Neural crest cell (in vitro differentiated cells): ENCODE results near the gene SLC25A38. TPM values are rescaled to one million over a fixed set of nuclear protein-coding genes. Genes with fewer than 3 reads are reported as not detected.
"Not testable (repeated sequence)": the region's sequence is repeated elsewhere in the genome, so short reads cannot be mapped to it uniquely, and the experiment has no call there.

Experiments used
- DNase-seq: peaks from one replicate; pipeline ENCODE4 v3.0.0; 2021; ENCODE audit warnings: low read depth, mixed read lengths, low spot score
- H3K27ac Mint-ChIP-seq: one replicate; pipeline ENCODE4 v1.8.0; 2021; ENCODE audit warnings: mild to moderate bottlenecking, mixed read lengths; ENCODE audit not compliant: unreplicated experiment
- H3K27me3 Mint-ChIP-seq: 2 replicates; pipeline ENCODE4 v1.8.0; 2021; ENCODE audit warnings: low read depth, mild to moderate bottlenecking, mixed read lengths
- H3K36me3 Mint-ChIP-seq: 2 replicates; pipeline ENCODE4 v1.8.0; 2021; ENCODE audit warnings: low read depth, mild to moderate bottlenecking, mixed read lengths
- H3K4me1 Mint-ChIP-seq: 2 replicates; pipeline ENCODE4 v1.8.0; 2021; ENCODE audit warnings: mixed read lengths
- H3K4me3 Mint-ChIP-seq: one replicate; pipeline ENCODE4 v1.8.0; 2021; ENCODE audit warnings: mild to moderate bottlenecking, mixed read lengths
- H3K9me3 Mint-ChIP-seq: 2 replicates; pipeline ENCODE4 v1.8.0; 2021; ENCODE audit warnings: mixed read lengths
- total RNA-seq: library from RNA; stranded (reverse); gene quantifications from 2 replicates; pipeline ENCODE4 v1.2.1, GENCODE V29; 2021
- TF ChIP-seq, protein P1 (sequence below): fragments of 200-600 bp; sonication (generic); conservative IDR thresholded peaks from 2 replicates; pipeline ENCODE4 v1.5.0; 2021; ENCODE audit warnings: antibody characterized with exemption, mild to moderate bottlenecking

The SLC25A38 gene
- total RNA-seq, 1 donor from 2014 or later = 26.6 TPM

DNA sequence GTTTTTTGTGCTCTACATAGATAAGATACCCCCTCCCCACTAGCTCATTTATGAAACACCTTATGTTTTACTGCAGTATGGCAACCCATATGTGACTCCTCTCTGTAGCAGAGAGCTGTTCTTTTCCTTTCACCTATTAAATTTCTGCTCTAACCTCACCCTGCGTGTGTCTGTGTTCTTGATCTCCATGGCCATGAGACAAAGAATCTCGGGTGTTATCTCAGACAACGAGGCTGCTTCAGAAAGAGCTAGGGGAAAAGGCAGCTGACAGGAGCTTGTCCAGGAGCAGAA, 35.6 kb upstream of the SLC25A38 start:
- peaks cover 32% of the 10 kb centered on the region for H3K27me3 Mint-ChIP-seq

DNA sequence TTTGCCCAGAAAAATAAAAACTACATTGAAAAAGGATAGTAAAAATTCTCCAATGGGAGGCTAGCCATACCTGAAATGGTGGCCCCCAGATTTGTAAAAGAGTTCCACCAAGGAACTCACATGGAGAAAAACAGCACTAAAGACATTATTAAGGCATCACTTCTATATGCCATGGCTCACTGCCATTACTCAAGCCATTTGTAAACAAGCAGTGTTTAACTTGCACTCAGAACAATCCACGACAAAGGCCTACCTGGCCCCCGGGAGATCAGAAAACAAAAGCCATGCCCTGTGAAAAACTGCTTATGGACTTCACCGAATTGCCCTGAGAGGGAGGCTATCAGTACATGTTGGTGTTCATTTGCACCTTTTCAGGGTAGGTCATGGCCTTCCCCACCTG, 34.1 kb upstream of the SLC25A38 start:
- peaks cover 27% of the 10 kb centered on the region for H3K27me3 Mint-ChIP-seq
- no peak overlapping the region for H3K27ac Mint-ChIP-seq

More for the DNA sequence above, 35.6 kb upstream of the SLC25A38 start:
- no peaks in the 10 kb centered on the region for H3K4me1 Mint-ChIP-seq
- no peak overlapping the region for H3K4me3 Mint-ChIP-seq
- TF ChIP-seq, protein P1, sequence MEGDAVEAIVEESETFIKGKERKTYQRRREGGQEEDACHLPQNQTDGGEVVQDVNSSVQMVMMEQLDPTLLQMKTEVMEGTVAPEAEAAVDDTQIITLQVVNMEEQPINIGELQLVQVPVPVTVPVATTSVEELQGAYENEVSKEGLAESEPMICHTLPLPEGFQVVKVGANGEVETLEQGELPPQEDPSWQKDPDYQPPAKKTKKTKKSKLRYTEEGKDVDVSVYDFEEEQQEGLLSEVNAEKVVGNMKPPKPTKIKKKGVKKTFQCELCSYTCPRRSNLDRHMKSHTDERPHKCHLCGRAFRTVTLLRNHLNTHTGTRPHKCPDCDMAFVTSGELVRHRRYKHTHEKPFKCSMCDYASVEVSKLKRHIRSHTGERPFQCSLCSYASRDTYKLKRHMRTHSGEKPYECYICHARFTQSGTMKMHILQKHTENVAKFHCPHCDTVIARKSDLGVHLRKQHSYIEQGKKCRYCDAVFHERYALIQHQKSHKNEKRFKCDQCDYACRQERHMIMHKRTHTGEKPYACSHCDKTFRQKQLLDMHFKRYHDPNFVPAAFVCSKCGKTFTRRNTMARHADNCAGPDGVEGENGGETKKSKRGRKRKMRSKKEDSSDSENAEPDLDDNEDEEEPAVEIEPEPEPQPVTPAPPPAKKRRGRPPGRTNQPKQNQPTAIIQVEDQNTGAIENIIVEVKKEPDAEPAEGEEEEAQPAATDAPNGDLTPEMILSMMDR = no peak
- DNase-seq = no peak
- no peaks in the 10 kb centered on the region for H3K36me3 Mint-ChIP-seq
- no peak overlapping the region for H3K27ac Mint-ChIP-seq
- no peaks in the 10 kb centered on the region for H3K9me3 Mint-ChIP-seq

DNA sequence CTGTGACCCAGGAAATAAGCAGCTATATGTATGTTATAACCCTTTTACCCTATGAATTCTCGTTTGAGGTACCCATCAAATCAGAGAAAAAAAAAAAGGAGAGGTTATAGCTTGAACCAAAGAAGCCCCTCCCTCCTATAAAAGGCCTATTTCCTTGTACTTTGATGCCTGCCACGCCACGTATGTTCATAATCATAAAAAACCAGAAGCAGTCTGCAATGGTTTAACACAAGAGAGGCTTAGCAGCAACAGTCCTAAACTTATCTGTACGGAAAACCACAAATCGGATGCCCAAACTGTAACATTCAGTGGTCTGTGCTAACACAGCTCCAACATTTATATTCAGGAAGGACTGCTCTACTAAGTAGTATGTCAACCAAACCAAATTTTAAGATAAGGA, 32.5 kb upstream of the SLC25A38 start:
- H3K36me3 Mint-ChIP-seq = no peaks in the 10 kb centered on the region
- no peak for DNase-seq
- TF ChIP-seq, protein P1 = no peak
- H3K27me3 Mint-ChIP-seq = peaks cover 32% of the 10 kb centered on the region
- H3K27ac Mint-ChIP-seq = no peak overlapping the region
- no peak overlapping the region for H3K4me3 Mint-ChIP-seq
- H3K9me3 Mint-ChIP-seq = no peaks in the 10 kb centered on the region
- H3K4me1 Mint-ChIP-seq = no peaks in the 10 kb centered on the region

More for the DNA sequence above, 34.1 kb upstream of the SLC25A38 start:
- Mint-ChIP-seq H3K36me3 (no peaks in the 10 kb centered on the region), H3K4me3 (no peak overlapping the region), H3K9me3 (no peaks in the 10 kb centered on the region), H3K4me1 (no peaks in the 10 kb centered on the region)
- DNase-seq = no peak
- TF ChIP-seq, protein P1 = no peak

DNA sequence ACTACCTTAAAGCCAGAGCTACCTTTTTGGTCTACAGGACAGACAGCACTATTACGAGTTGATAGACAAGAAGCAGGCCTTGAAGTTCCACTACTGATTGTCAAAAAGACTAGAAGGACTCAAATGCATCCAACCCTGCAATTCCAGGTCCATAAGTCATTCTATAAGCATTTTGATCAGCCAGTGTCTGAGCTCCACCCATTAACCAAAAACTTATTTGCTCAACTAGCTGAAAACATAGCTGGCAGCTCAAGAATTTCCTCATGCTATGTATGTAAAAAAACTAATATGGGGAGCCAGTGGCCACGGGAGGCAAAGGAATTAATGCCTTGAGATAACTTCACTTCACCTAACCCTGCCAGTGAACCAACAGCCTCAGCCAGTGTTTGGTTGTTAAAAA, 32.0 kb upstream of the SLC25A38 start:
- not testable (repeated sequence) for H3K36me3 Mint-ChIP-seq, H3K4me1 Mint-ChIP-seq, DNase-seq, H3K27ac Mint-ChIP-seq, H3K4me3 Mint-ChIP-seq, H3K9me3 Mint-ChIP-seq
- peaks cover 32% of the 10 kb centered on the region for H3K27me3 Mint-ChIP-seq

DNA sequence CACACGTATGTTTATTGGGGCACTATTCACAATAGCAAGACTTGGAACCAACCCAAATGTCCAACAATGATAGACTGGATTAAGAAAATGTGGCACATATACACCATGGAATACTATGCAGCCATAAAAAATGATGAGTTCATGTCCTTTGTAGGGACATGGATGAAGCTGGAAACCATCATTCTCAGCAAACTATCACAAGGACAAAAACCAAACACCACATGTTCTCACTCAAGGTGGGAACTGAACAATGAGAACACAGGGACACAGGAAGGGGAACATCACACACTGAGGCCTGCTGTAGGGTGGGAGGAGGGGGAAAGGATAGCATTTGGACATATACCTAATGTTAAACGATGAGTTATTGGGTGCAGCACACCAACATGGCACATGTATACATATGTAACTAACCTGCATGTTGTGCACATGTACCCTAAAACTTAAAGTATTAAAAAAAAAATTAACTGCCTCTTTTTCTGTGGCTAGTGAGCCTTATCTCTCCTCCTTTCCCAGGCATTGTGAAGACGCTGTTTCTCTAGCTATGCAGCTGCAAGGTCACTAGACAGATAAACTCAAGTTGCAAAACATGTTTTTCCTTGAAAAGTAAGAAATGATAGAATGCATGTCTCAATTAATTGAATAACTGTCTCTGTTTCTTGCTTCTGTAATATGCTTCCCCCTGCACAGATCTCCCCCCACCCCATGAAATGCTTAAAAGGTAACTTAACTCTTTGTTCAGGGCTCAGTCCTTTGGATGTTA, 29.8 kb upstream of the SLC25A38 start:
- H3K4me1 Mint-ChIP-seq, H3K4me3 Mint-ChIP-seq, H3K27ac Mint-ChIP-seq, H3K9me3 Mint-ChIP-seq, H3K36me3 Mint-ChIP-seq, DNase-seq: not testable (repeated sequence)
- peaks cover 29% of the 10 kb centered on the region for H3K27me3 Mint-ChIP-seq

DNA sequence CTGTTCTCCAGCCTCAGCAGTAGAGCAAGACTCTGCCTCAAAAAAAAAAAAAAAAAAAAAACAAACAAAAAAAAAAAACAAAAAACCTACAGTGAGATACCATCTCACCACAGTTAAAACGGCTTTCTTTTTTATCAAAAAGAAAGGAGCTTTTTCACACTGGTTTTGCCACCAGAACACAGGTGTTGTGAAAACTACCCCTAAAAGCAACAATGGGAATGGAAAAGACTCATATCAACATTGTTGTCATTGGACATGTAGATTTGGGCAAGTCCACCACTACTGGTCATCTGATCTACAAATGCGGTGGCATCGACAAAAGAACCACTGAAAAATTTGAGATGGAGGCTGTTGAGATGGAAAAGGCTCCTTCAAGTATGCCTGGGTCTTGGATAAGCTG, 24.8 kb upstream of the SLC25A38 start:
- no peak overlapping the region for H3K27ac Mint-ChIP-seq
- no peaks in the 10 kb centered on the region for H3K4me1 Mint-ChIP-seq
- H3K9me3 Mint-ChIP-seq = no peaks in the 10 kb centered on the region
- TF ChIP-seq, protein P1 = no peak
- no peak for DNase-seq
- H3K4me3 Mint-ChIP-seq = no peak overlapping the region
- H3K36me3 Mint-ChIP-seq = no peaks in the 10 kb centered on the region
- peaks cover 31% of the 10 kb centered on the region for H3K27me3 Mint-ChIP-seq
